H9 (cell line): ENCODE results near the gene ADAM17. TPM values are rescaled to one million over a fixed set of nuclear protein-coding genes. Genes with fewer than 3 reads are reported as not detected.

Source experiments
- DNase-seq: peaks from one replicate; pipeline ENCODE4 v3.0.0-alpha.2; 2017
- H2AFZ ChIP-seq: one replicate; pipeline ENCODE4 v1.6.1; 2013; ENCODE audit warnings: mild to moderate bottlenecking, low read length, control low read depth, moderate library complexity
- H2AK5ac ChIP-seq: 2 replicates; pipeline ENCODE4 v1.6.1; 2013; ENCODE audit warnings: low read length, control low read depth, mixed read lengths; ENCODE audit not compliant: insufficient read length
- H2BK120ac ChIP-seq: one replicate; pipeline ENCODE4 v1.6.1; 2013; ENCODE audit warnings: low read depth, mild to moderate bottlenecking, low read length, control low read depth, inconsistent platforms; ENCODE audit not compliant: poor library complexity, severe bottlenecking
- H2BK12ac ChIP-seq: 2 replicates; pipeline ENCODE4 v1.6.1; 2013; ENCODE audit warnings: low read length, control low read depth, mixed read lengths, low read depth; ENCODE audit not compliant: insufficient read length
- H2BK15ac ChIP-seq: 2 replicates; pipeline ENCODE4 v1.6.1; 2013; ENCODE audit warnings: low read depth, low read length, control low read depth
- H2BK20ac ChIP-seq: one replicate; pipeline ENCODE4 v1.6.1; 2013; ENCODE audit warnings: low read depth, mild to moderate bottlenecking, low read length, control low read depth, inconsistent platforms; ENCODE audit not compliant: poor library complexity, severe bottlenecking
- H2BK5ac ChIP-seq: 2 replicates; pipeline ENCODE4 v1.6.1; 2013; ENCODE audit warnings: low read length, control low read depth, mixed read lengths; ENCODE audit not compliant: insufficient read length
- H3K14ac ChIP-seq: 2 replicates; pipeline ENCODE4 v1.6.1; 2013; ENCODE audit warnings: low read length, control low read depth; ENCODE audit not compliant: insufficient read depth
- H3K18ac ChIP-seq: 2 replicates; pipeline ENCODE4 v1.6.1; 2013; ENCODE audit warnings: low read depth, mild to moderate bottlenecking, mixed read lengths, low read length, control low read depth; ENCODE audit not compliant: insufficient read length
- H3K23ac ChIP-seq: 2 replicates; pipeline ENCODE4 v1.6.1; 2013; ENCODE audit warnings: low read length, control low read depth, mixed read lengths, low read depth; ENCODE audit not compliant: insufficient read length
- H3K23me2 ChIP-seq: 2 replicates; pipeline ENCODE4 v1.6.1; 2013; ENCODE audit warnings: low read depth, mild to moderate bottlenecking, mixed read lengths, low read length, control low read depth; ENCODE audit not compliant: insufficient read length, poor library complexity, severe bottlenecking
- H3K27ac ChIP-seq: 2 replicates; pipeline ENCODE4 v1.5.1; 2013; ENCODE audit warnings: low read length, control low read depth, mixed read lengths, low read depth; ENCODE audit not compliant: insufficient read length
- H3K27me3 ChIP-seq: 2 replicates; pipeline ENCODE4 v1.6.1; 2013; ENCODE audit warnings: low read length, control low read depth, inconsistent platforms; ENCODE audit not compliant: insufficient read depth
- H3K4ac ChIP-seq: 2 replicates; pipeline ENCODE4 v1.6.1; 2013; ENCODE audit warnings: low read depth, mild to moderate bottlenecking, control low read depth, inconsistent platforms, low read length, moderate library complexity
- H3K4me1 ChIP-seq: 2 replicates; pipeline ENCODE4 v1.6.1; 2013; ENCODE audit warnings: low read length, control low read depth, inconsistent platforms; ENCODE audit not compliant: insufficient read depth
- H3K4me2 ChIP-seq: 2 replicates; pipeline ENCODE4 v1.6.1; 2013; ENCODE audit warnings: low read length, control low read depth, mixed read lengths; ENCODE audit not compliant: insufficient read length, insufficient read depth
- H3K56ac ChIP-seq: 2 replicates; pipeline ENCODE4 v1.6.1; 2013; ENCODE audit warnings: low read depth, mild to moderate bottlenecking, mixed read lengths, low read length, control low read depth; ENCODE audit not compliant: insufficient read length
- H3K79me1 ChIP-seq: 2 replicates; pipeline ENCODE4 v1.6.1; 2013; ENCODE audit warnings: low read depth, mild to moderate bottlenecking, moderate library complexity, low read length, control low read depth, inconsistent platforms; ENCODE audit not compliant: insufficient read depth, poor library complexity, severe bottlenecking
- H3K79me2 ChIP-seq: 2 replicates; pipeline ENCODE4 v1.6.1; 2013; ENCODE audit warnings: low read length, control low read depth, inconsistent platforms; ENCODE audit not compliant: insufficient read depth
- H3K9ac ChIP-seq: 2 replicates; pipeline ENCODE4 v1.6.1; 2013; ENCODE audit warnings: low read length, control low read depth, mixed read lengths; ENCODE audit not compliant: insufficient read length; ENCODE audit errors: extremely low read depth
- H3K9me3 ChIP-seq: one replicate; pipeline ENCODE4 v1.6.1; 2013; ENCODE audit warnings: low read depth, low read length, inconsistent platforms; ENCODE audit not compliant: control insufficient read depth
- H3T11ph ChIP-seq: one replicate; pipeline ENCODE4 v1.6.1; 2013; ENCODE audit warnings: mild to moderate bottlenecking, low read length, control low read depth, inconsistent platforms
- H4K20me1 ChIP-seq: one replicate; pipeline ENCODE4 v1.6.1; 2013; ENCODE audit not compliant: control insufficient read depth, insufficient read length, insufficient read depth
- H4K5ac ChIP-seq: 2 replicates; pipeline ENCODE4 v1.6.1; 2013; ENCODE audit warnings: low read depth, mild to moderate bottlenecking, mixed read lengths, low read length, control low read depth; ENCODE audit not compliant: insufficient read length
- H4K8ac ChIP-seq: replicated peaks from 2 replicates; pipeline ENCODE4 v1.6.1; 2013; ENCODE audit warnings: low read length, control low read depth, mixed read lengths, low read depth; ENCODE audit not compliant: insufficient read length
- H4K91ac ChIP-seq: 2 replicates; pipeline ENCODE4 v1.6.1; 2013; ENCODE audit warnings: low read depth, mild to moderate bottlenecking, moderate library complexity, mixed read lengths, low read length, control low read depth; ENCODE audit not compliant: insufficient read length
- H3K27ac Mint-ChIP-seq, 3 experiments: 2 replicates in 2 of 3; 3 replicates in 1 of 3; pipeline ENCODE4 v1.8.0; 2020 to 2021; ENCODE audit warnings: mixed read lengths in 3 of 3, mild to moderate bottlenecking in 1 of 3, moderate library complexity in 1 of 3
- H3K27me3 Mint-ChIP-seq: 2 replicates; pipeline ENCODE4 v1.8.0; 2021; ENCODE audit warnings: low read depth, mild to moderate bottlenecking, moderate library complexity, mixed read lengths
- H3K36me3 Mint-ChIP-seq, 3 experiments: 2 replicates in 2 of 3; 3 replicates in 1 of 3; pipeline ENCODE4 v1.8.0; 2020 to 2021; ENCODE audit warnings: low read depth in 3 of 3, mixed read lengths in 3 of 3; ENCODE audit not compliant: insufficient read depth in 1 of 3
- H3K4me1 Mint-ChIP-seq, 2 experiments: 2 replicates each; pipeline ENCODE4 v1.8.0; 2020; ENCODE audit warnings: mixed read lengths in 2 of 2
- H3K4me3 Mint-ChIP-seq, 2 experiments: 2 replicates in 1 of 2; 3 replicates in 1 of 2; pipeline ENCODE4 v1.8.0; 2020 to 2021; ENCODE audit warnings: mild to moderate bottlenecking in 2 of 2, mixed read lengths in 2 of 2, moderate library complexity in 1 of 2
- H3K9me3 Mint-ChIP-seq, 2 experiments: 2 replicates in 1 of 2; 3 replicates in 1 of 2; pipeline ENCODE4 v1.8.0; 2020; ENCODE audit warnings: mild to moderate bottlenecking in 2 of 2, mixed read lengths in 2 of 2, moderate library complexity in 1 of 2
- CTCF ChIP-seq: fragments of 200-600 bp; sonication (generic); conservative IDR thresholded peaks from 3 replicates; pipeline ENCODE4 v1.8.0; 2021; ENCODE audit warnings: antibody characterized with exemption, mild to moderate bottlenecking
- WGBS: extraction: QIAGEN DNeasy Blood & Tissue Kit; methylation state at CpG from one replicate; pipeline ENCODE4 v1.1.7; 2013; ENCODE audit warnings: missing lambda C conversion rate, low lambda C conversion rate, mixed read lengths; ENCODE audit not compliant: insufficient read length; ENCODE audit errors: extremely low coverage; 5-methylcytosine and 5-hydroxymethylcytosine counted together
- total RNA-seq: library from RNA; stranded (reverse); gene quantifications from 2 replicates; pipeline ENCODE4 v1.2.1, GENCODE V29; 2021

Gene ADAM17
- total RNA-seq, 1 experiment from 2014 or later = 26.3 TPM

- H2AFZ ChIP-seq = no peak overlapping the region
- no peaks in the 10 kb centered on the region for H3K79me2 ChIP-seq
- no peak overlapping the region for H2BK15ac ChIP-seq
- TF ChIP-seq CTCF = no peak
- H3K56ac ChIP-seq = no peak overlapping the region
- no peak overlapping the region for H3K9ac ChIP-seq
- H3K79me1 ChIP-seq = no peaks in the 10 kb centered on the region
- no peak overlapping the region for H2AK5ac ChIP-seq
- H3K23ac ChIP-seq = no peak overlapping the region
- no peak overlapping the region for H3K4me2 ChIP-seq
- H3K4ac ChIP-seq = no peak overlapping the region
- H2BK20ac ChIP-seq = no peak overlapping the region
- Mint-ChIP-seq H3K9me3 (no peaks in the 10 kb centered on the region), H3K4me1 (no peaks in the 10 kb centered on the region), H3K36me3 (peaks cover 12 to 51% (median 36%) of the 10 kb centered on the region in 3 experiments; a peak in 6 of 7 replicates), H3K27me3 (no peaks in the 10 kb centered on the region), H3K27ac (no peak overlapping the region), H3K4me3 (no peak overlapping the region)
- H3K27me3 ChIP-seq = no peaks in the 10 kb centered on the region
- H3K9me3 ChIP-seq = no peaks in the 10 kb centered on the region
- WGBS = no CpG with 5 or more reads among the region's 7 CpGs
- DNase-seq = no peak
- no peak overlapping the region for H3K27ac ChIP-seq
- H2BK120ac ChIP-seq = no peak overlapping the region
- H3K4me1 ChIP-seq = no peaks in the 10 kb centered on the region
- no peaks in the 10 kb centered on the region for H3K23me2 ChIP-seq
- H4K20me1 ChIP-seq = no peaks in the 10 kb centered on the region
- no peak overlapping the region for H3T11ph ChIP-seq
- no peak overlapping the region for H4K91ac ChIP-seq
- no peak overlapping the region for H2BK5ac ChIP-seq
- no peak overlapping the region for H4K5ac ChIP-seq
- no peak overlapping the region for H4K8ac ChIP-seq
- H3K14ac ChIP-seq = no peak overlapping the region
- no peak overlapping the region for H2BK12ac ChIP-seq
- no peak overlapping the region for H3K18ac ChIP-seq
Measured at GRCh38 chr2:9518780-9519179, 36.9 kb downstream of the ADAM17 start.
